Neural cell (in vitro differentiated cells): ENCODE measurements around the gene ALOXE3.

ENCODE experiments used
- EP300 ChIP-seq: fragments of 450-650 bp; conservative IDR thresholded peaks from 2 replicates; pipeline ENCODE4 v1.6.1; 2014; ENCODE audit warnings: antibody characterized with exemption, mild to moderate bottlenecking, moderate library complexity; ENCODE audit not compliant: poor library complexity, severe bottlenecking
- EZH2 ChIP-seq: fragments of 200-600, 300-800 bp; shearing (Covaris generic), sonication (generic); IDR thresholded peaks from 2 replicates; pipeline ENCODE4 v1.6.1; 2014; ENCODE audit warnings: antibody characterized with exemption, low read length, borderline replicate concordance, mild to moderate bottlenecking; ENCODE audit not compliant: insufficient read depth, poor library complexity, severe bottlenecking
- POLR2AphosphoS5 ChIP-seq: IDR thresholded peaks from 2 replicates; pipeline ENCODE4 v1.6.1; 2012
- SMC3 ChIP-seq: fragments of 450-650 bp; conservative IDR thresholded peaks from 2 replicates; pipeline ENCODE4 v1.6.1; 2014; ENCODE audit warnings: antibody characterized with exemption, mild to moderate bottlenecking, moderate library complexity; ENCODE audit not compliant: poor library complexity
- TF ChIP-seq, protein P1 (sequence below): fragments of 450-650 bp; IDR thresholded peaks from 2 replicates; pipeline ENCODE4 v1.5.1; 2014; ENCODE audit warnings: antibody characterized with exemption, mild to moderate bottlenecking, moderate library complexity; ENCODE audit not compliant: poor library complexity, severe bottlenecking
- TF ChIP-seq, protein P2 (sequence below): IDR thresholded peaks from 2 replicates; pipeline ENCODE4 v1.6.1; 2012; ENCODE audit warnings: borderline replicate concordance

DNA sequence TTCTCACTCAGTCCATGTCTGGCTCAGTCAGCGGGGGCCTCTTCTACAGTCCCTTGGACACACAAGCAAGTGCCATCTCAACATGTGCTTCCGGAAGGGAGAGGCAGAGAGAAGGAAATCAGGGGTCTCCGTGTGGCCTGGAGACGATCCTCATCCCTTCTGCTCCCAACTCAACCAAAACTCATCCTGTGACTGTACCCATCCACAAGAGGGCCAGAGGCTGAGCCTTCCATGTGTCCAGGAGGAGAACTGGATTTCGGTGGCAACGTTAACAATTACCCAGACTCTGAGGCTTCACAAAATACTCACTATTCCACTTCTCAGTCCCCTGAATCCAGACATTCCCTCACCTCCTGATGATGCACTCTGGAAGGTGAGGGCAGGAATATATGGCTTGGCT is 23.0 kb downstream of the ALOXE3 start:
- TF ChIP-seq, protein P1, sequence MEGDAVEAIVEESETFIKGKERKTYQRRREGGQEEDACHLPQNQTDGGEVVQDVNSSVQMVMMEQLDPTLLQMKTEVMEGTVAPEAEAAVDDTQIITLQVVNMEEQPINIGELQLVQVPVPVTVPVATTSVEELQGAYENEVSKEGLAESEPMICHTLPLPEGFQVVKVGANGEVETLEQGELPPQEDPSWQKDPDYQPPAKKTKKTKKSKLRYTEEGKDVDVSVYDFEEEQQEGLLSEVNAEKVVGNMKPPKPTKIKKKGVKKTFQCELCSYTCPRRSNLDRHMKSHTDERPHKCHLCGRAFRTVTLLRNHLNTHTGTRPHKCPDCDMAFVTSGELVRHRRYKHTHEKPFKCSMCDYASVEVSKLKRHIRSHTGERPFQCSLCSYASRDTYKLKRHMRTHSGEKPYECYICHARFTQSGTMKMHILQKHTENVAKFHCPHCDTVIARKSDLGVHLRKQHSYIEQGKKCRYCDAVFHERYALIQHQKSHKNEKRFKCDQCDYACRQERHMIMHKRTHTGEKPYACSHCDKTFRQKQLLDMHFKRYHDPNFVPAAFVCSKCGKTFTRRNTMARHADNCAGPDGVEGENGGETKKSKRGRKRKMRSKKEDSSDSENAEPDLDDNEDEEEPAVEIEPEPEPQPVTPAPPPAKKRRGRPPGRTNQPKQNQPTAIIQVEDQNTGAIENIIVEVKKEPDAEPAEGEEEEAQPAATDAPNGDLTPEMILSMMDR: no peak
- TF ChIP-seq, protein P2, sequence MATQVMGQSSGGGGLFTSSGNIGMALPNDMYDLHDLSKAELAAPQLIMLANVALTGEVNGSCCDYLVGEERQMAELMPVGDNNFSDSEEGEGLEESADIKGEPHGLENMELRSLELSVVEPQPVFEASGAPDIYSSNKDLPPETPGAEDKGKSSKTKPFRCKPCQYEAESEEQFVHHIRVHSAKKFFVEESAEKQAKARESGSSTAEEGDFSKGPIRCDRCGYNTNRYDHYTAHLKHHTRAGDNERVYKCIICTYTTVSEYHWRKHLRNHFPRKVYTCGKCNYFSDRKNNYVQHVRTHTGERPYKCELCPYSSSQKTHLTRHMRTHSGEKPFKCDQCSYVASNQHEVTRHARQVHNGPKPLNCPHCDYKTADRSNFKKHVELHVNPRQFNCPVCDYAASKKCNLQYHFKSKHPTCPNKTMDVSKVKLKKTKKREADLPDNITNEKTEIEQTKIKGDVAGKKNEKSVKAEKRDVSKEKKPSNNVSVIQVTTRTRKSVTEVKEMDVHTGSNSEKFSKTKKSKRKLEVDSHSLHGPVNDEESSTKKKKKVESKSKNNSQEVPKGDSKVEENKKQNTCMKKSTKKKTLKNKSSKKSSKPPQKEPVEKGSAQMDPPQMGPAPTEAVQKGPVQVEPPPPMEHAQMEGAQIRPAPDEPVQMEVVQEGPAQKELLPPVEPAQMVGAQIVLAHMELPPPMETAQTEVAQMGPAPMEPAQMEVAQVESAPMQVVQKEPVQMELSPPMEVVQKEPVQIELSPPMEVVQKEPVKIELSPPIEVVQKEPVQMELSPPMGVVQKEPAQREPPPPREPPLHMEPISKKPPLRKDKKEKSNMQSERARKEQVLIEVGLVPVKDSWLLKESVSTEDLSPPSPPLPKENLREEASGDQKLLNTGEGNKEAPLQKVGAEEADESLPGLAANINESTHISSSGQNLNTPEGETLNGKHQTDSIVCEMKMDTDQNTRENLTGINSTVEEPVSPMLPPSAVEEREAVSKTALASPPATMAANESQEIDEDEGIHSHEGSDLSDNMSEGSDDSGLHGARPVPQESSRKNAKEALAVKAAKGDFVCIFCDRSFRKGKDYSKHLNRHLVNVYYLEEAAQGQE: no peak
- no peak for TF ChIP-seq EZH2
- TF ChIP-seq POLR2AphosphoS5: no peak
- TF ChIP-seq SMC3: no peak
- TF ChIP-seq EP300: no peak
